Ectodermal cell (in vitro differentiated cells): ENCODE measurements around the gene PLEKHA7.

Source experiments
- H3K27ac ChIP-seq: 2 replicates; pipeline ENCODE4 v1.7.0; 2013; ENCODE audit warnings: mild to moderate bottlenecking, low read depth, low read length; ENCODE audit not compliant: insufficient read depth, poor library complexity, severe bottlenecking
- H3K27me3 ChIP-seq: 2 replicates; pipeline ENCODE4 v1.7.0; 2013; ENCODE audit warnings: mild to moderate bottlenecking, low read length; ENCODE audit not compliant: insufficient read depth, control insufficient read depth, poor library complexity, severe bottlenecking
- H3K36me3 ChIP-seq: one replicate; pipeline ENCODE4 v1.7.0; 2013; ENCODE audit warnings: low read length; ENCODE audit not compliant: control insufficient read depth, insufficient read depth
- H3K4me1 ChIP-seq: one replicate; pipeline ENCODE4 v1.7.0; 2013; ENCODE audit warnings: low read length; ENCODE audit not compliant: control insufficient read depth, insufficient read depth
- H3K4me3 ChIP-seq: 2 replicates; pipeline ENCODE4 v1.7.0; 2013; ENCODE audit warnings: low read depth, low read length, control low read depth; ENCODE audit not compliant: insufficient read depth
- H3K9me3 ChIP-seq: 2 replicates; pipeline ENCODE4 v1.7.0; 2013; ENCODE audit warnings: mild to moderate bottlenecking, low read length, moderate library complexity; ENCODE audit not compliant: control insufficient read depth
- WGBS, 2 experiments: methylation state at CpG; one replicate each; pipeline ENCODE4 v1.1.7; 2013; ENCODE audit warnings: missing lambda C conversion rate in 2 of 2; 5-methylcytosine and 5-hydroxymethylcytosine counted together

The PLEKHA7 gene

GRCh38 chr11:16770016-16770415 is 244.2 kb downstream of the PLEKHA7 start:
- Histone ChIP-seq H3K4me1 (peaks cover 6% of the 10 kb centered on the region), H3K36me3 (no peaks in the 10 kb centered on the region), H3K9me3 (no peaks in the 10 kb centered on the region), H3K27me3 (no peaks in the 10 kb centered on the region), H3K4me3 (no peak overlapping the region), H3K27ac (no peak overlapping the region)
- WGBS, 2 experiments = 89 to 90% methylated on average over 11 of the region's 11 CpGs

DNA sequence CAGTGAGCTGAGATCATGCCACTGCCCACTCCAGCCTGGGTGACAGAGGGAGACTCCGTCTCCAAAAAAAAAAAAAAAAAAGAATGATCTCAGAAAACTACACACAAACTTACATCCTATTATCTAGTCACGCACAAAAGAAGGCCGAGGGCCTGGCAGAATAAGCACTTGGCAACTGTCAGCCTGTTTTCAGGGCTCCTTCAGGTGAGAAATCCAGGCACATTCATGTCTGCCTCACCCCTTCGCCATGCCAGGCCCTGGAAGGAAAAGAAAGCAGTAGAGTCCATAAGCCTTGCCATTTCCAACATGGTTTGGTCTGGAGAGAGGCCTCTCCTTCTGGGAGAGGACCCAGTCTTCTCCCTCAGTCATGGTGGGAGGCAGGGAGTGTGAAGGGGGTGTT is 244.8 kb downstream of the PLEKHA7 start:
- Histone ChIP-seq H3K36me3 (no peaks in the 10 kb centered on the region), H3K9me3 (no peaks in the 10 kb centered on the region), H3K27me3 (no peaks in the 10 kb centered on the region), H3K27ac (no peak overlapping the region), H3K4me1 (no peaks in the 10 kb centered on the region), H3K4me3 (no peak overlapping the region)
- WGBS, 2 experiments = 89 to 97% methylated on average over 4 of the region's 4 CpGs

DNA sequence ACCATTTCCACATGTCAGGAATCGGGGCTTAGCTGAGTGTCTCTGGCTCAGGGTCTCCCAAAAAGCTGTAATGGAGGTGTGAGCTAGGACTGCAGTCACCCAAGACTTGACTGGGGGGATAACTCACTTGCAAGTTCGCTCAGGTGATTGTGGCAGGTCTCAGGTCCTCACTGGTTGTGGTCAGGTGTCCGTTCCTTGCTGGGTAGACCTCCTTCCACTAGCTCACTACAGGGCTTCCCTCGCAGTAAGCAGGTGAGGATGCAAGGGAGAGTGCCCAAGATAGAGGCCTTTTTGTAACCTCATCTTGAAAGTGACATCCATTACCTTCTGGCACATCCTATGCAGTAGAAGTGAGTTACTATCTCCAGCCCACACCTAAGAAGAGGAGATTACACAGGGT is 246.3 kb downstream of the PLEKHA7 start:
- Histone ChIP-seq H3K9me3 (no peaks in the 10 kb centered on the region), H3K36me3 (no peaks in the 10 kb centered on the region), H3K4me1 (no peaks in the 10 kb centered on the region), H3K27ac (no peak overlapping the region), H3K4me3 (no peak overlapping the region), H3K27me3 (no peaks in the 10 kb centered on the region)
- WGBS, 2 experiments = 92% methylated on average over 4 of the region's 4 CpGs

DNA sequence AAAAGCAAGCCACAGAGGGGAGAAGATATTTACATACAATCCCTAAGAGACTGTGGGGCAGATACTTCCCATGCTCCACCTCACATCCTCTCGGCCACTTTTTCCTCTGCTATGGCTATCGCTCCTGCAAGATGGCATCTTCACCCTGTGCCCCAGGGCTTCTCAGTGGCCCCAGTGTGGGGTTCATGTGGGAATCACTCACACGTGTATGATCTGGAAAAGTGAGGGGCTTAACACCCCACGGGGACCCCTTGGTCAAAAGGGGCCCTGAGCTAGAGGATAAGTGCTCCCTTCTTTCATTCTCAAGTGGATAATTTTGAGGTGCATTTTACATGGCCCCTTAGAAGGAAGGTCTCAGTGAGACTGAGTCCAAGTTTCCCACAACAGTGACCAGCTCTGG is 247.1 kb downstream of the PLEKHA7 start:
- Histone ChIP-seq H3K36me3 (no peaks in the 10 kb centered on the region), H3K4me1 (no peaks in the 10 kb centered on the region), H3K9me3 (no peaks in the 10 kb centered on the region), H3K27me3 (no peaks in the 10 kb centered on the region), H3K27ac (no peak overlapping the region), H3K4me3 (no peak overlapping the region)
- WGBS, 2 experiments = 89 to 91% methylated on average over 4 of the region's 4 CpGs

GRCh38 chr11:16764888-16765287 is 249.3 kb downstream of the PLEKHA7 start:
- no peak overlapping the region for H3K27ac ChIP-seq
- H3K9me3 ChIP-seq = no peaks in the 10 kb centered on the region
- no peak overlapping the region for H3K4me3 ChIP-seq
- no peaks in the 10 kb centered on the region for H3K36me3 ChIP-seq
- H3K4me1 ChIP-seq = no peaks in the 10 kb centered on the region
- no peaks in the 10 kb centered on the region for H3K27me3 ChIP-seq
- WGBS, 2 experiments = 84 to 92% methylated on average over 8 of the region's 8 CpGs

GRCh38 chr11:16763746-16764145 is 250.5 kb downstream of the PLEKHA7 start:
- no peaks in the 10 kb centered on the region for H3K9me3 ChIP-seq
- no peaks in the 10 kb centered on the region for H3K4me1 ChIP-seq
- no peak overlapping the region for H3K27ac ChIP-seq
- WGBS, 2 experiments = 90 to 95% methylated on average over 1 of the region's 1 CpG
- no peak overlapping the region for H3K4me3 ChIP-seq
- no peaks in the 10 kb centered on the region for H3K36me3 ChIP-seq
- H3K27me3 ChIP-seq = no peaks in the 10 kb centered on the region

DNA sequence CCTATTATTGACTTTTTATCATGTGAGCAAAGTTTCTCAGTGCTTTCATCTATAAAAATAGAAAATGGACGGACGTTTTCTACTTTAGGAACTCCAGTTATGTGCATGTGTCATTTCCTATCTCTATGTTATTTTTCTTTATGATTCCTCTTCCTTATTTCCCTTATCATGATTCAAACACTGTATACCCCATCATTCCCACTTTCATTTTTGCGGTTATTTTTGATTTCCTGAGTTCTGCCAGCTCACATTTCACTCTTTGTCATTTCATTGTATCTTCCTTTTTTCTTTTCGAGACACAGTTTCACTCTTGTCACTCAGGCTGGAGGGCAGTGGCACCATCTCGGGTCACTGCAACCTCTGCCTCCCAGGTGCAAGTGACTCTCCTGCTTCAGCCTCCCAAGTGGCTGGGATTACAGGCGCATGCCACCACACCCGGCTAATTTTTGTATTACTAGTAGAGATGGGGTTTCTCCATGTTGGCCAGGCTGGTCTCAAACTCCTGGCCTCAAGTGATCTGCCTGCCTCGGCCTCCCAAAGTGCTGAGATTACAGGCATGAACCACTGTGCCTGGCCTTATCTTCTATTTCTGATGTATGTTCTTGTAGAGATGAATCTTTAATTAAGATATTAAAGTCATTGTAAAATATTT is 254.2 kb downstream of the PLEKHA7 start:
- no peaks in the 10 kb centered on the region for H3K4me1 ChIP-seq
- H3K36me3 ChIP-seq = peaks cover 5% of the 10 kb centered on the region
- WGBS, 2 experiments = 90 to 94% methylated on average over 8 of the region's 8 CpGs
- H3K27ac ChIP-seq = no peak overlapping the region
- no peak overlapping the region for H3K4me3 ChIP-seq
- no peaks in the 10 kb centered on the region for H3K27me3 ChIP-seq
- no peaks in the 10 kb centered on the region for H3K9me3 ChIP-seq

GRCh38 chr11:16758382-16759024 is 255.7 kb downstream of the PLEKHA7 start:
- Histone ChIP-seq H3K4me3 (no peak overlapping the region), H3K27ac (peak overlapping the region; percentile 26), H3K27me3 (no peaks in the 10 kb centered on the region), H3K4me1 (no peaks in the 10 kb centered on the region), H3K36me3 (peaks cover 16% of the 10 kb centered on the region), H3K9me3 (no peaks in the 10 kb centered on the region)
- 89 to 91% methylated on average over 4 of the region's 4 CpGs for WGBS, 2 experiments

DNA sequence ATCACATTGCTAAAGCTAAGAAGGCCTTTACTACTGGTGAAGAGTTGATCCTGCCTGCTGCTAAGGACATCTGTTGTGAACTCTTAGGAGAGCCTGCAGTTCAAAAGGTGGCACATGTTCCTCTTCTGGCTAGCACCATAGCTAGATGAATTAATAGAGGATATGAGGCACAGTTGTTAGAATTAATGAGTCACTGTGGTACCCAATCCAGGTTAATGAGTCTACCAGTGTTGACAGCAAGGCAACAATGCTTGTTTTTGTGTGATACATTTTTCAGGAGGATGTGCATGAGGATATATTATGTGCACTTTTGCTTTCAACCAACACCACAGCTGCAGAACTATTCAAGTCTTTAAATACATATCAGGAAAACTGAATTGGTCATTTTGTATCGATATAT is 263.8 kb downstream of the PLEKHA7 start:
- Histone ChIP-seq H3K4me3 (no peak overlapping the region), H3K27ac (no peak overlapping the region), H3K4me1 (no peaks in the 10 kb centered on the region), H3K27me3 (no peaks in the 10 kb centered on the region), H3K36me3 (peaks cover 86% of the 10 kb centered on the region), H3K9me3 (no peaks in the 10 kb centered on the region)
- 95 to 100% methylated on average over 1 of the region's 1 CpG for WGBS, 2 experiments

DNA sequence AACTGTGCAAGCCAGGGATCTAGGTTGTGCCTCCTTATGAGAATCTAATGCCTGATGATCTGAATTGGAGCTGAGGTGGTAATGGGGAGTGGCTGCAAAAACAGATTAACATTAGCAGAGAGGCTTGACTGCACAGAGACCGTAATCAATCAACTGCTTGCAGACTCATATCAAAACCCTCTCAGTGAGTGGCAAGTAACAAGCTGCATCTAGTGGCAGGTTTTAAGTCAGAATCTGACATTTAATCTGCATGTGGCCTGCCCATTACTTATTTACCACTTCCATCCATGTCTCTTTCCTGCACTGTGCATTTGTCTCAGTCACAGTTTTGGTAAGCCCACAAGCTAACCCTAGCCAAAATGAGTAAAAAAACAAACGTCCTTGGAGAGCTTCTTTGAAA is 264.5 kb downstream of the PLEKHA7 start:
- no peaks in the 10 kb centered on the region for H3K4me1 ChIP-seq
- WGBS, 2 experiments = 89 to 99% methylated on average over 2 of the region's 2 CpGs
- H3K36me3 ChIP-seq = peaks cover 83% of the 10 kb centered on the region
- no peaks in the 10 kb centered on the region for H3K27me3 ChIP-seq
- no peaks in the 10 kb centered on the region for H3K9me3 ChIP-seq
- H3K27ac ChIP-seq = no peak overlapping the region
- H3K4me3 ChIP-seq = no peak overlapping the region
